K562 (cell line): ENCODE results near the gene TNNI2.

Experiments
- CEBPG ChIP-seq, 3 experiments: fragments of 200-800 bp in 1 of 3; sonication (Bioruptor generic) in 1 of 3; sonication (generic) in 1 of 3; formaldehyde crosslinking in 1 of 3; IDR thresholded peaks in 2 of 3; conservative IDR thresholded peaks in 1 of 3; 2 replicates each; pipeline versions ENCODE4 v1.6.1 to v1.8.0; 2016 to 2022; ENCODE audit warnings: missing compliant biosample characterization in 2 of 3, missing genetic modification characterization in 2 of 3, mild to moderate bottlenecking in 1 of 3, missing genetic modification reagents in 1 of 3
- SIN3A ChIP-seq, 2 experiments: fragments of 150-350 bp in 1 of 2; IDR thresholded peaks; 2 replicates each; pipeline ENCODE4 v1.6.1; 2011 to 2016; ENCODE audit warnings: borderline replicate concordance in 2 of 2, low read depth in 2 of 2, low read length in 2 of 2, mild to moderate bottlenecking in 2 of 2, moderate library complexity in 2 of 2; ENCODE audit not compliant: control insufficient read depth in 1 of 2
- SP2 ChIP-seq: IDR thresholded peaks from 2 replicates; pipeline ENCODE4 v1.6.1; 2011; ENCODE audit warnings: mild to moderate bottlenecking, low read depth, low read length, moderate library complexity; ENCODE audit not compliant: poor library complexity, severe bottlenecking; ENCODE audit errors: extremely low read depth
- ZNF232 ChIP-seq: sonication (generic); formaldehyde crosslinking; IDR thresholded peaks from 2 replicates; pipeline ENCODE4 v1.8.0; 2022; ENCODE audit warnings: mild to moderate bottlenecking, missing genetic modification reagents

GRCh38 chr11:1843098-1843473 lies 4.3 kb downstream of the TNNI2 start:
- TF ChIP-seq CEBPG (CRISPR knock-in tag; IDR thresholded peaks at IDR 0.05) (no peak), CEBPG (tag; conservative IDR thresholded peaks at IDR 0.05 in 1 of 2, IDR thresholded peaks at IDR 0.05 in 1 of 2) (no peak), SIN3A (IDR thresholded peaks at IDR 0.05; ENCODE audit: borderline replicate concordance in 2 of 2, control insufficient read depth in 1 of 2, low read depth in 2 of 2, low read length in 2 of 2) (no peak), SP2 (no peak), ZNF232 (CRISPR knock-in tag) (no peak)
